Activated naive CD4-positive, alpha-beta T cell treated with Interleukin-2 at 50 U/mL for 16 hours (primary cell): ENCODE results near the gene TMEM92.
"Not testable (repeated sequence)": the region's sequence is repeated elsewhere in the genome, so short reads cannot be mapped to it uniquely, and the experiment has no call there.

Source experiments
- DNase-seq: peaks from one replicate; pipeline ENCODE4 v3.0.0-alpha.2; 2020

The TMEM92 gene

GRCh38 chr17:50301891-50302584 lies 27.8 kb downstream of the TMEM92 start:
- no peak for DNase-seq

GRCh38 chr17:50303051-50303450 lies 28.8 kb downstream of the TMEM92 start:
- DNase-seq, result no peak

- DNase-seq, result no peak
Measured at GRCh38 chr17:50303596-50303995, 29.3 kb downstream of the TMEM92 start.

GRCh38 chr17:50304781-50305404 lies 30.6 kb downstream of the TMEM92 start:
- DNase-seq, result no peak

- DNase-seq, result no peak
Measured at GRCh38 chr17:50307654-50308053, 33.4 kb downstream of the TMEM92 start.

GRCh38 chr17:50308666-50309065 lies 34.4 kb downstream of the TMEM92 start:
- DNase-seq, result no peak

- no peak for DNase-seq
Measured at GRCh38 chr17:50310455-50311111, 36.3 kb downstream of the TMEM92 start.

GRCh38 chr17:50311112-50311460 lies 36.8 kb downstream of the TMEM92 start:
- DNase-seq, result no peak

- DNase-seq, result no peak
Measured at GRCh38 chr17:50311483-50311882, 37.2 kb downstream of the TMEM92 start.

GRCh38 chr17:50312308-50312707 lies 38.0 kb downstream of the TMEM92 start:
- no peak for DNase-seq

GRCh38 chr17:50314456-50315011 lies 40.3 kb downstream of the TMEM92 start:
- DNase-seq, result no peak

GRCh38 chr17:50316016-50316587 lies 41.8 kb downstream of the TMEM92 start:
- DNase-seq, result no peak

GRCh38 chr17:50316660-50317059 lies 42.4 kb downstream of the TMEM92 start:
- not testable (repeated sequence) for DNase-seq

- no peak for DNase-seq
Measured at GRCh38 chr17:50317121-50317520, 42.9 kb downstream of the TMEM92 start.

GRCh38 chr17:50318501-50319285 lies 44.4 kb downstream of the TMEM92 start:
- DNase-seq, result no peak

GRCh38 chr17:50319306-50320004 lies 45.2 kb downstream of the TMEM92 start:
- DNase-seq, result no peak

- DNase-seq, result no peak
Measured at GRCh38 chr17:50322271-50322670, 48.0 kb downstream of the TMEM92 start.

- no peak for DNase-seq
Measured at GRCh38 chr17:50323060-50323459, 48.8 kb downstream of the TMEM92 start.

GRCh38 chr17:50325906-50326305 lies 51.6 kb downstream of the TMEM92 start:
- DNase-seq, result no peak

- DNase-seq, result no peak
Measured at GRCh38 chr17:50326831-50327364, 52.6 kb downstream of the TMEM92 start.

GRCh38 chr17:50328363-50329325 lies 54.4 kb downstream of the TMEM92 start:
- DNase-seq, result no peak
